HepG2 (cell line): ENCODE results near the gene CDK5RAP1. TPM values are rescaled to one million over a fixed set of nuclear protein-coding genes. Genes with fewer than 3 reads are reported as not detected.

ENCODE experiments used
- ATRX ChIP-seq: sonication (generic); formaldehyde crosslinking; IDR thresholded peaks from 2 replicates; pipeline ENCODE4 v1.4.0; 2020; ENCODE audit warnings: missing genetic modification reagents, borderline replicate concordance
- FOXC1 ChIP-seq: sonication (generic); formaldehyde crosslinking; IDR thresholded peaks from 2 replicates; pipeline ENCODE4 v1.8.0; 2022; ENCODE audit warnings: mild to moderate bottlenecking, missing genetic modification reagents, borderline replicate concordance
- GTF3A ChIP-seq: sonication (generic); formaldehyde crosslinking; conservative IDR thresholded peaks from 2 replicates; pipeline ENCODE4 v1.4.0; 2020; ENCODE audit warnings: mild to moderate bottlenecking, missing genetic modification reagents
- JUNB ChIP-seq: sonication (generic); formaldehyde crosslinking; IDR thresholded peaks from 2 replicates; pipeline ENCODE4 v1.8.0; 2022; ENCODE audit warnings: missing genetic modification reagents, mild to moderate bottlenecking, borderline replicate concordance
- KAT8 ChIP-seq: IDR thresholded peaks from 2 replicates; pipeline ENCODE4 v1.6.1; 2016; ENCODE audit warnings: missing genetic modification reagents, missing compliant biosample characterization
- KDM5A ChIP-seq: fragments of 200-600 bp; sonication (generic); IDR thresholded peaks from 2 replicates; pipeline ENCODE4 v1.7.0; 2018; ENCODE audit warnings: antibody characterized with exemption, mild to moderate bottlenecking, low read length, borderline replicate concordance
- KLF16 ChIP-seq, 2 experiments: sonication (generic) in 1 of 2; formaldehyde crosslinking in 1 of 2; IDR thresholded peaks; 2 replicates each; pipeline versions ENCODE4 v1.6.1 to v1.8.0; 2016 to 2023; ENCODE audit warnings: missing genetic modification reagents in 2 of 2, missing compliant biosample characterization in 1 of 2
- KLF9 ChIP-seq: IDR thresholded peaks from 2 replicates; pipeline ENCODE4 v1.6.1; 2016; ENCODE audit warnings: low read depth
- NCOA1 ChIP-seq: sonication (generic); formaldehyde crosslinking; IDR thresholded peaks from 2 replicates; pipeline ENCODE4 v1.9.0; 2021; ENCODE audit warnings: missing genetic modification reagents
- NFIC ChIP-seq: IDR thresholded peaks from 2 replicates; pipeline ENCODE4 v1.6.1; 2012; ENCODE audit warnings: mild to moderate bottlenecking, low read length, inconsistent platforms
- PLRG1 ChIP-seq: fragments of 450-650 bp; conservative IDR thresholded peaks from 2 replicates; pipeline ENCODE4 v1.6.1; 2016
- RBM39 ChIP-seq: fragments of 200-400 bp; formaldehyde crosslinking; IDR thresholded peaks from one replicate; pipeline ENCODE4 v1.6.1; 2018; ENCODE audit warnings: antibody characterized with exemption, mild to moderate bottlenecking, low read depth, low read length; ENCODE audit not compliant: poor library complexity, severe bottlenecking
- SOX6 ChIP-seq, 2 experiments: fragments of 450-650 bp in 1 of 2; sonication (generic) in 1 of 2; formaldehyde crosslinking in 1 of 2; IDR thresholded peaks; 2 replicates each; pipeline versions ENCODE4 v1.4.0 to v1.6.1; 2017 to 2020; ENCODE audit warnings: antibody characterized with exemption in 1 of 2, mild to moderate bottlenecking in 1 of 2, missing genetic modification reagents in 1 of 2
- TBL1XR1 ChIP-seq: fragments of 150-350 bp; IDR thresholded peaks from 2 replicates; pipeline ENCODE4 v1.6.1; 2014; ENCODE audit warnings: borderline replicate concordance, low read length; ENCODE audit not compliant: partially characterized antibody
- ZBTB7A ChIP-seq: sonication (generic); formaldehyde crosslinking; IDR thresholded peaks from 2 replicates; pipeline ENCODE4 v1.8.0; 2022; ENCODE audit warnings: mild to moderate bottlenecking, missing genetic modification reagents
- ZFP37 ChIP-seq: sonication (generic); formaldehyde crosslinking; IDR thresholded peaks from 2 replicates; pipeline ENCODE4 v1.4.0; 2020; ENCODE audit warnings: missing genetic modification reagents, borderline replicate concordance
- ZNF225 ChIP-seq: sonication (generic); formaldehyde crosslinking; IDR thresholded peaks from 2 replicates; pipeline ENCODE4 v1.4.0; 2020; ENCODE audit warnings: mild to moderate bottlenecking, missing genetic modification reagents
- ZNF468 ChIP-seq: sonication (generic); formaldehyde crosslinking; IDR thresholded peaks from 2 replicates; pipeline ENCODE4 v1.8.0; 2022; ENCODE audit warnings: mild to moderate bottlenecking, moderate library complexity, missing genetic modification reagents
- ZNF766 ChIP-seq: sonication (generic); formaldehyde crosslinking; IDR thresholded peaks from 2 replicates; pipeline ENCODE4 v1.5.0; 2020; ENCODE audit warnings: missing genetic modification reagents, borderline replicate concordance
- ZNF775 ChIP-seq: sonication (generic); formaldehyde crosslinking; IDR thresholded peaks from 2 replicates; pipeline ENCODE4 v1.4.0; 2020; ENCODE audit warnings: missing genetic modification reagents, mild to moderate bottlenecking, moderate library complexity, borderline replicate concordance
- polyA plus RNA-seq, 8 experiments: library from polyadenylated mRNA; depleted of rRNA in 3 of 8; stranded (reverse) in 7 of 8; unstranded in 1 of 8; fragments of >200 nt; fragmentation: Illumina TruSeq in 4 of 8; extraction: Trizol in 4 of 8; gene quantifications; 2 replicates each; pipeline versions ENCODE4 v1.2.1 to v1.2.3, GENCODE V29; 2011 to 2016; ENCODE audit warnings: low read depth in 4 of 8, missing spikeins in 1 of 8, mixed read lengths in 1 of 8; ENCODE audit not compliant: insufficient read depth in 1 of 8
- total RNA-seq, 5 experiments: library from RNA; depleted of rRNA; stranded (reverse); fragments of >200 nt; fragmentation: Illumina TruSeq; extraction: Trizol; gene quantifications; 2 replicates each; pipeline ENCODE4 v1.2.3, GENCODE V29; 2016; ENCODE audit warnings: low read depth in 1 of 5
- TF ChIP-seq, protein P1 (sequence below): sonication (generic); formaldehyde crosslinking; conservative IDR thresholded peaks from 2 replicates; pipeline ENCODE4 v1.8.1; 2023; ENCODE audit warnings: missing genetic modification reagents
- TF ChIP-seq, protein P2 (sequence below): sonication (generic); formaldehyde crosslinking; IDR thresholded peaks from 2 replicates; pipeline ENCODE4 v1.8.0; 2022; ENCODE audit warnings: missing genetic modification reagents, mild to moderate bottlenecking, moderate library complexity, borderline replicate concordance
- TF ChIP-seq, protein P3 (sequence below): IDR thresholded peaks from 2 replicates; pipeline ENCODE4 v1.6.1; 2016; ENCODE audit warnings: low read depth, control low read depth
- TF ChIP-seq, protein P4 (sequence below): sonication (generic); formaldehyde crosslinking; IDR thresholded peaks from 2 replicates; pipeline ENCODE4 v1.5.0; 2020; ENCODE audit warnings: missing genetic modification reagents

The CDK5RAP1 gene
- total and polyA plus RNA-seq, 2 of the 13 experiments (the other 11 are each of a cell fraction or from before 2014, with no cell fraction given), result 53.6 to 98.2 TPM

DNA sequence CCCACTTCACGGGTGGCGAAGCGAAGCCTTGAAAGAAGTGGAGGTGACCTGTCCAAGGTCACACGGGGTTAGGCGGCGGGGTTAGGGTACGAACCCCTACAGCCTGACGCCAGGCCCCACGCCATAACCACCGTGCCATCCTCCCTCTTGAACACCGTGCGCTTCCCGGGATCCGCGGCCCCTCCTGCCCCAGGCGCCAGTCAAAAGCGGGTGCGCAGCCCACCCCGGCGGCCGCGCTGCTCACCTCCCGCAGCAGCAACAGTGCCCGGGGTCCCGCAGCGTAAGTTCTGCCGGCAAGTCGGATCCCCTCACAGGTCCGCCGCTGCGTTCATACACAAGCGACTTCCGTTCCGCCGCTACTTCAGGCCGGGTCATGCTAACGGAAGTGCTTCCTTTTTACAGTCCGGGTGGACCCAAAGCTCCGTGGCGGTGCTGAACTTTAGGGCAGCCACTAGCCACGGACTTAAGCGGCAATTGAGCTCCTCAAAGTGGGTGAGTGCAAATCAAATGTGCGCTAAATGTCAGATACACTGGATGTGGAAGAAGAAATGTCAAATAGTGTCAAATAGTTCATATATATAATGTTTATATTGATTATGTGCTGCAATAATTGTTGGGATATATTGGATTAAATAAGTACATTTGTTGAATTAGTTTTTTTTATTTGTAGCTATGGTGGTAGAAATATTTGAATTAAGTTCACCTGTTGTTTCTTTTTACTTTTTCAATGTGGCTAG is at the start of gene CDK5RAP1 (continued):
- TF ChIP-seq, protein P1, sequence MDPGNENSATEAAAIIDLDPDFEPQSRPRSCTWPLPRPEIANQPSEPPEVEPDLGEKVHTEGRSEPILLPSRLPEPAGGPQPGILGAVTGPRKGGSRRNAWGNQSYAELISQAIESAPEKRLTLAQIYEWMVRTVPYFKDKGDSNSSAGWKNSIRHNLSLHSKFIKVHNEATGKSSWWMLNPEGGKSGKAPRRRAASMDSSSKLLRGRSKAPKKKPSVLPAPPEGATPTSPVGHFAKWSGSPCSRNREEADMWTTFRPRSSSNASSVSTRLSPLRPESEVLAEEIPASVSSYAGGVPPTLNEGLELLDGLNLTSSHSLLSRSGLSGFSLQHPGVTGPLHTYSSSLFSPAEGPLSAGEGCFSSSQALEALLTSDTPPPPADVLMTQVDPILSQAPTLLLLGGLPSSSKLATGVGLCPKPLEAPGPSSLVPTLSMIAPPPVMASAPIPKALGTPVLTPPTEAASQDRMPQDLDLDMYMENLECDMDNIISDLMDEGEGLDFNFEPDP, result peak; percentile 91; the same call in 1 of the 2 replicates
- TF ChIP-seq, protein P2, sequence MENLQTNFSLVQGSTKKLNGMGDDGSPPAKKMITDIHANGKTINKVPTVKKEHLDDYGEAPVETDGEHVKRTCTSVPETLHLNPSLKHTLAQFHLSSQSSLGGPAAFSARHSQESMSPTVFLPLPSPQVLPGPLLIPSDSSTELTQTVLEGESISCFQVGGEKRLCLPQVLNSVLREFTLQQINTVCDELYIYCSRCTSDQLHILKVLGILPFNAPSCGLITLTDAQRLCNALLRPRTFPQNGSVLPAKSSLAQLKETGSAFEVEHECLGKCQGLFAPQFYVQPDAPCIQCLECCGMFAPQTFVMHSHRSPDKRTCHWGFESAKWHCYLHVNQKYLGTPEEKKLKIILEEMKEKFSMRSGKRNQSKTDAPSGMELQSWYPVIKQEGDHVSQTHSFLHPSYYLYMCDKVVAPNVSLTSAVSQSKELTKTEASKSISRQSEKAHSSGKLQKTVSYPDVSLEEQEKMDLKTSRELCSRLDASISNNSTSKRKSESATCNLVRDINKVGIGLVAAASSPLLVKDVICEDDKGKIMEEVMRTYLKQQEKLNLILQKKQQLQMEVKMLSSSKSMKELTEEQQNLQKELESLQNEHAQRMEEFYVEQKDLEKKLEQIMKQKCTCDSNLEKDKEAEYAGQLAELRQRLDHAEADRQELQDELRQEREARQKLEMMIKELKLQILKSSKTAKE, result no peak
- TF ChIP-seq, protein P3, sequence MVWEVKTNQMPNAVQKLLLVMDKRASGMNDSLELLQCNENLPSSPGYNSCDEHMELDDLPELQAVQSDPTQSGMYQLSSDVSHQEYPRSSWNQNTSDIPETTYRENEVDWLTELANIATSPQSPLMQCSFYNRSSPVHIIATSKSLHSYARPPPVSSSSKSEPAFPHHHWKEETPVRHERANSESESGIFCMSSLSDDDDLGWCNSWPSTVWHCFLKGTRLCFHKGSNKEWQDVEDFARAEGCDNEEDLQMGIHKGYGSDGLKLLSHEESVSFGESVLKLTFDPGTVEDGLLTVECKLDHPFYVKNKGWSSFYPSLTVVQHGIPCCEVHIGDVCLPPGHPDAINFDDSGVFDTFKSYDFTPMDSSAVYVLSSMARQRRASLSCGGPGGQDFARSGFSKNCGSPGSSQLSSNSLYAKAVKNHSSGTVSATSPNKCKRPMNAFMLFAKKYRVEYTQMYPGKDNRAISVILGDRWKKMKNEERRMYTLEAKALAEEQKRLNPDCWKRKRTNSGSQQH (CRISPR knock-in tag), result peak; percentile 100
- TF ChIP-seq RBM39 (peak; percentile 99), TBL1XR1 (peak; percentile 92), GTF3A (peak; percentile 98), JUNB (0 out of 2 replicates have a peak, but pooled peaks have one; percentile 39), FOXC1 (CRISPR knock-in tag) (peak; percentile 93; the same call in 1 of the 2 replicates), SOX6 (IDR thresholded peaks at IDR 0.05) (no peak), SOX6 (CRISPR knock-in tag; IDR thresholded peaks at IDR 0.05) (peak; percentile 79; the same call in 1 of the 2 replicates), ZNF468 (peak; percentile 94), KDM5A (peak; percentile 100), ATRX (CRISPR knock-in tag) (no peak), NFIC (peak; percentile 78; the same call in 1 of the 2 replicates), ZBTB7A (CRISPR knock-in tag) (peak; percentile 96), KAT8 (peak; percentile 100), ZNF225 (CRISPR knock-in tag) (peak; percentile 99), KLF9 (CRISPR knock-in tag) (peak; percentile 93), ZNF766 (CRISPR knock-in tag) (peak; percentile 93; the same call in 1 of the 2 replicates), KLF16 (CRISPR knock-in tag; IDR thresholded peaks at IDR 0.05) (peak in 1 of 2 experiments; percentile 100; a peak in 3 of 4 replicates), NCOA1 (CRISPR knock-in tag) (no peak; the same call in 1 of the 2 replicates), ZFP37 (CRISPR knock-in tag) (peak; percentile 94; the same call in 1 of the 2 replicates), PLRG1 (no peak), ZNF775 (CRISPR knock-in tag) (no peak)
- TF ChIP-seq, protein P4, sequence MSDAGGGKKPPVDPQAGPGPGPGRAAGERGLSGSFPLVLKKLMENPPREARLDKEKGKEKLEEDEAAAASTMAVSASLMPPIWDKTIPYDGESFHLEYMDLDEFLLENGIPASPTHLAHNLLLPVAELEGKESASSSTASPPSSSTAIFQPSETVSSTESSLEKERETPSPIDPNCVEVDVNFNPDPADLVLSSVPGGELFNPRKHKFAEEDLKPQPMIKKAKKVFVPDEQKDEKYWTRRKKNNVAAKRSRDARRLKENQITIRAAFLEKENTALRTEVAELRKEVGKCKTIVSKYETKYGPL (CRISPR knock-in tag), result peak; percentile 74
